Activated CD8-positive, alpha-beta memory T cell treated with anti-CD3 and anti-CD28 coated beads, Interleukin-2, amount 50 U/mL, for 24 hours (primary cell): ENCODE data around the gene FMOD.

ENCODE experiments used
- DNase-seq: peaks from one replicate; pipeline ENCODE4 v3.0.0-alpha.2; 2020; ENCODE audit errors: extremely low read depth

FMOD gene

GRCh38 chr1:203361945-203362719 lies 11.2 kb upstream of the FMOD start:
- DNase-seq, result no peak

GRCh38 chr1:203360547-203361185 lies 9.7 kb upstream of the FMOD start:
- no peak for DNase-seq

DNA sequence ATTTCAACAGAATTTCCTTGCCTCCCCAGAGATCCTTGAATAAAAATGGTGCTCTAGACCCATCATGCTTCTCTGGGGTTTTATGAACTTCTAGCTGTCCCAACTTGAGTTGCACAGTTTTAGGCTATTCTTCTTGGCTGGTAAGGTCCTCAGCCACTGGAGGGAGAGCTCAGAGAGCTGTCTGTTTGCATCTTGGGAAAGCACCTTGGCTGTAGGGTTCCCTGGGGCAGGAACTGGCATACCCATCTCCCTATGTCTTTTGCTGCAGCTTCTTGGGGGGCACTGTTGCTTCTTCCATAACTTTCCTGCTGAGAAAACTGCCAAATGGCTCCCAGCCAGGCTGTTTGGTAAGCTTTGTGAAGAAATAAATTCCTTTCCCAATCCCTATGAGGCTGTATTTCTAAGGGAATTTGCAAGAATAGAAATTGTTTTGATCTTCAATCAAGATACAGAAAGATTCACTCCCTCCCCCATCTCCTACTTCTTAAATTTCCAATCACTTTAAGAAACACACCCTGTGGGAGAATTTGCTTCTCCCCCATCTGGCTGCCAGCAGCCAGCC lies 8.2 kb upstream of the FMOD start:
- no peak for DNase-seq

GRCh38 chr1:203354246-203354645 lies 3.3 kb upstream of the FMOD start:
- DNase-seq, result no peak

- DNase-seq, result no peak
Observed at GRCh38 chr1:203353486-203353885, 2.6 kb upstream of the FMOD start.

DNA sequence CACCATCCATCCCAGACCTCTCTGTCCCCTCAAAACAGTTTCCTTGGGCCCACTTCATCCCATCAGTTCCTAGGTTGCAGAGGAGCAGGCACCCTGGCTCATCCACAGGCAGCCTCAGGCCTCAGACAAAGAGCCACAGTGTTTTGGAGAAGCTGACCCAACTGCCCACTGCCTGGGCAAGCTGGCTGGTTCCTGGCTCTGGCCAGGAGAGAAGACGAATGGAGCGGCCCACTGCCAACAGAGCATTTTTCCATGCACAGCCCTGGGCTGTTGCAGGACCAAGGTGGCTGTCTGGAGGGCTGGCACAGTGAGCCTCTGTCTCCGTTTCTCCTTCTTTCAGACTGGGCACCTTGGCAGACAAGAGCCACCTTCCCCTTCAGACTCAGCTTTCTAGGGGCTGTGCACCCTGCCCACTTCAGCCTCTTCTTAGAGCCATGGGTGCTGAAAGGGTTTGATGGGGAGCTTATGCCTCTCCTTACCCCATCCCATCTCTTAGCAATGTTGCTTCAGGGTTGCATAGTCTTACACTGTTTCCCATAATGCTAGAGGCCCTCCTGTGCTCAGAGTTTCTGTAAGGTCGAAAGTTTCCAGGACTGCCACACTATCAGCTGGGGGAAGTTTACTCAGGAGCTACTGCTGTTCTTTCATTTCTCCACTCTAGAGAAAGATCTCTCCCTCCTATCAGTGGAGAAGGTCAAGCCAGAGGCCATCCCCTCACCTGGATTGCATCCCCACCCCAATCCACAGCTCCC lies 973 bp downstream of the FMOD start:
- no peak for DNase-seq

GRCh38 chr1:203349166-203349565 lies 1.8 kb downstream of the FMOD start:
- no peak for DNase-seq

DNA sequence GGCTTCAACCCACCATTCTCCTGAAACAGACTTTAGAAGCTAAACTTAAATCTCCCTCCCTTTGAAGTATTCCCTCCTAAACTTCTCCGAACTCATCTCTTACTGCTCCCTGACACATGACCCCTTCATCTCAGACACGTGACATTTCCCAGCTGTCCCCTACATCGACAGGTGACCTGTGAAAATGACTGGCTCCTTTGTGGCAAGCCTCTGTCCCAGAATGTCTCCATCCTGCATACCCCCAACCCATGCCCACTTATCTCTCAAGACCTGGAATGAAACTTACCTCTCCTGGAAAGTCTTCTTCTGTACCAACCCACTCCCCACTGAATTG lies 4.2 kb downstream of the FMOD start:
- DNase-seq, result no peak

- DNase-seq, result no peak
Observed at GRCh38 chr1:203346060-203346768, 4.7 kb downstream of the FMOD start.

GRCh38 chr1:203343956-203344754 lies 6.8 kb downstream of the FMOD start:
- DNase-seq, result no peak

- peak; percentile 15 for DNase-seq
Observed at GRCh38 chr1:203342192-203342940, 8.6 kb downstream of the FMOD start.

DNA sequence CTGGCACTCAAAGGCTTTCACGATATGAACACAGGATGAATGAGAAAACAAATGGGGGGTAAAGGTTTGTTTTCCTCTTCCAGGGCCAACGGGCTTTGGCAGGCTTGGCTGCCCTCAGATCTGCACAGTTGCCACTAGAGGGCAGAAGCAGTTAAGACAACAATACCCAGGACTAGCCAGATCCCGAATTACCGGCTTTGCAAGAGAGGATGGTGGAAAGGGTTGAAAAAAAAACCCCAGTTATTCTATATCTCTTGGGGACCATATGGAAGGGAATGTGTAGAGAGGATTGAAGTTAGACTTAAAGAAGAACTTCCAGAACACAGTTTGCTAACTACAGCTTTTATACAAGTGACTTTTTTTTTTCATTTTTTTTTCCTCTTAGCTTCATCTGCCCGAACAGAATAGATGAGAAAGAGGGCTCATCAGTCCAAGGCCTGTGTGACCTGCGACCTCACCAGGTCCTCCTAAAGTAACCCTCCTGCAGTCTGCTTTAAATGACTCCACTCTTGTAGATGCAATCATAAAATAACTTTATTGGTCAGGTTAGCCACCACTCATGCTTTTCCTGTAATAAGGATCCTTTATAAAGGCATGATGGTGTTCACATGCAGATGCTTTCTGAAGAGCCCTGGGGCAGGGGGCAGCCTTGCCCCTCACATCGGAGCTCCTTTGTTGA lies 10.7 kb downstream of the FMOD start:
- peak; percentile 20 for DNase-seq

DNA sequence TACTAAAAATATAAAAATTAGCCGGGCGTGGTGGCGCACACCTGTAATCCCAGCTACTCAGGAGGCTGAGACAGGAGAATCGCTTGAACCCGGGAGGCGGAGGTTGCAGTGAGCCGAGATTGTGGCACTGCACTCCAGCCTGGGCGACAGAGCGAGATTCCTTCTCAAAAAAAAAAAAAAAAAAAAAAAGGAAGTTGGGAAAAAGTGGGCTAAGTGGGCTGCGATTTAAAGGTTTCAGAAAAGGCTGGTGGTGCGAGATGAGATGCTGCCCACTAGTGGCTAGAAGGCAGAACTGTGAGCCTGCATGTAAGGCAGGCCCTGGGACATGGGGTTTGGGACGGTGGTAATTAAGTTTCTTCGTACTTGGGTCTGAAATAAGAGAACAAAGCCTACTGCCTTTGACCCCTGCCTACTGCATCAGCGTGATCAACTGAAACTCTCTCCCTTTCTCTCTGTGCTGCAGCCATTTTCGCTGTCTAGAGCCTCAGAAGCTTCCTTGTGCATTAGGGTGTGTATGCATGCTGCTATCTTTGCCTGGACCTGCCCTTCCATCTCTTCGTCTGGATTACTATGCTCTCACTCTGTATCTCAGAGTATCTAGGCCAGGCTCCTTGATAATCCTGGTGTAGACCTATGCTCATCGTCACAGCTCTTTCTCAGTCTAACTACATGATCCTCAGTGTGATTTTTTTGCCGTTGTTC lies 12.4 kb downstream of the FMOD start:
- peak; percentile 26 for DNase-seq

DNA sequence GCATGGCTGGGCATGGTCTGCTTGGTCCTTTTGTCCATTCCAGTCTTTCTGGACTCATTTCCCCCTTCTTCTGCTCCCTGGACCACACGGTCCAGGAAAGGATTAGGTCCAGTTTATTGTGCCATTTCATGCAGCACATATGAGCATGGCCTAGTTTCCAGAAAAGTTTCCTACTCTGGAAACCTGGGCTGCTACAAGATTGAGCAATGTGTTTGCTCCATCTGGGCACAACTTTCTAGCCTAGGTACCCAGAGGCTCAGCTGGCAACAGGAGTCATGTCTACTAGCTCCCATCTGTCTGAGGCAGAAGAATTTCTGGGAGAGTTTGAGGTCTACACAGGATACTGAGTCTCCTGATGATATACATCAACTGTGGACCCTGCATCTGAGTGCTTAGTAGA lies 14.8 kb downstream of the FMOD start:
- DNase-seq, result no peak

DNA sequence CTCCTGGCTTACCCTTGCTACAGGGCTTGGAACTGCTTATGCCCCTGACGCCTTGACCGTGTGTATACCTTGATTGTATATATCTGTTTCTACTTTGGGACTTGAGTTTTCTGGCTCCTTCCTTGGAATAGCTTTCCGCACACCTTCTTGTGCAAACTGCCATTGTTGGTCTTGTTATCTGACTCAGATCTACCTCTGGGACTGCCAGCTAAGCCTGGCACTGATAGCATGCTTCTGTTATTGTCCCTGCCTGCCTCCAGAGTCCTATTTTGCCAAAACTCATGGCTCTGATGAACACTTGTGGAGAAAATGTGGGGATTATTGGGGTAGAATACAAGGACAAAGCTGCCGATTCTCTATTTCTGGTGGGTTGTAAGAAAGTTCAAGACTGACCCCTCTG lies 15.4 kb downstream of the FMOD start:
- no peak for DNase-seq

GRCh38 chr1:203331224-203331623 lies 19.7 kb downstream of the FMOD start:
- no peak for DNase-seq

- DNase-seq, result no peak
Observed at GRCh38 chr1:203328714-203329122, 22.2 kb downstream of the FMOD start.

DNA sequence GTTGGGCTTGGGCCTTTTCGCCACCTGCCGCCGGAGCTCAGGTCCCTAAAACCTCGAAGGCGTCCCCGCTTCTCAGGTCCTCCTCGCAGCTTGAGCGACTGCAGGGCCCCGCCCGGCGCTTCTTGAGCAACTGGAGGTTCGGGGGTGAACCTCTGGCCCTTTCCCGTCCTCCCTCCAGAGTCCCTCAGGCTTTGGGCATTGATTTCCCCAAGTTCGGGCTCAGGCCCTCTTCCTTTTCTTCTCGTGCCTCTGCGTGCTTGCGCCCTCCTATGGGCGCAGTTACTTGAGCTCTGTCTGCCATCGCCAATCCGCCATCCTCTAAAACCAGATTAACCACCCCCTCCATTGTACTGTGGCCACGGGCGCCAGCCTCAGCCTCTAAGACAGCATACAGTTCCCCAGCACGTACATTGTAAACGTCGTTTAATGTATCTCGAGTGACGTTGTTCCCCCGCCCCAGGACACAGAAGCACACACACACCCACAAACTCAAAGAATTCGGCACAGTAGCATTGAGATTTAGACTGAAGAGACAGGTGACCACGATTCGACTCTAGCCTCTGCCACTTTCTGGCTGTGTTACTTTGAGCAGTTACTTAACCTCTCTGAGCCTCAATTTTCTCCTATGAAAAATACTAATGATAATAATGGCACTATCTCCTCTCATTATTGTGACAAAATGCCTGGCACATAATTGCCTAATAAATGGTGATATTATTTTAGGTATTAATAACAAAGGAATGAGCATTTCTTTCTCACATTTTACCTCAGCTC lies 23.1 kb downstream of the FMOD start:
- no peak for DNase-seq
